ENCODE measurements around the gene SEMA4C. TPM values are rescaled to one million over a fixed set of nuclear protein-coding genes. Genes with fewer than 3 reads are reported as not detected.

The SEMA4C gene
- total RNA-seq, 1 donor from 2014 or later, result 119 TPM

DNA sequence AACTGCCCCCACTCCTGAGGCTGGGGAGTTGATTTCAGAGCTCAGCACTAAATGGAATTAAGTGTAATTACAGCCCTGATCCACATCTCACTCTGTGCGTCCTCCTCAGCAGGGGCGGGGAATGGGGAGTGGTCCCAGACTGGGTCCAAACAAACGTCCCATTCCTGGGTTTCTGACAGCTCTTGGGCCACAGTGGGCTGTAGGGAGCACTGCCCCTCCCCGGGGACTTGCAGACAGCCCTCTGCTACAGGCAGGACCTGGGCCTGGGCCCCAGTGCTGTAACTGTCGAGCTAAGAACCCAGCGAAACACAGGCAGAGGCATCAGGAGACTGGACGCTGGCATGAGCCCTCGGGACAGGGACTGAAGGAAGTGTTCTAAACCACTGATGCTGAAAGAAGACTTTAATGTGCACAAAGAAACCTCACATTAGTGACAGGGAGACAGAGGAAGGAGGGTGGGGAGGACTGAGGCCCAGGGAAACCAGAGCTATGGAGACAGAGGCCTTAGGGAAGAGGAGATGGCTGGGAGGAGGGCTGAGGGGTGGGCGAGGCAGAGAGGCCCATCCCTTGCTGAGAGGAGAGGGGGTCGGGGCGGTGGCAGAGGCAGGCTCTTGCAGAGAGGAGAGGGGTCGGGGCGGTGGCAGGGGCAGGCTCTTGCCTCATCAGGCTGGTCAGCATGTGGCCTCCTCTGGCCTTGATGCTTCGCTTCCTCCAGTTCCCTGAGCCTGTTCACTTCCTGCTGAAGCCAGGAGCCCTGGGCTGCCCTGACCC lies 5.8 kb upstream of the SEMA4C start:
- Mint-ChIP-seq H3K4me1 (ENCODE audit: low read depth, unreplicated experiment) (peaks cover 19% of the 10 kb centered on the region), H3K9me3 (ENCODE audit: unreplicated experiment) (peaks cover 14% of the 10 kb centered on the region), H3K27me3 (ENCODE audit: unreplicated experiment) (peaks cover 9% of the 10 kb centered on the region), H3K27ac (ENCODE audit: unreplicated experiment) (peak overlapping the region; percentile 23), H3K4me3 (ENCODE audit: unreplicated experiment) (no peak overlapping the region), H3K36me3 (ENCODE audit: unreplicated experiment) (no peaks in the 10 kb centered on the region)
- TF ChIP-seq, protein P1, sequence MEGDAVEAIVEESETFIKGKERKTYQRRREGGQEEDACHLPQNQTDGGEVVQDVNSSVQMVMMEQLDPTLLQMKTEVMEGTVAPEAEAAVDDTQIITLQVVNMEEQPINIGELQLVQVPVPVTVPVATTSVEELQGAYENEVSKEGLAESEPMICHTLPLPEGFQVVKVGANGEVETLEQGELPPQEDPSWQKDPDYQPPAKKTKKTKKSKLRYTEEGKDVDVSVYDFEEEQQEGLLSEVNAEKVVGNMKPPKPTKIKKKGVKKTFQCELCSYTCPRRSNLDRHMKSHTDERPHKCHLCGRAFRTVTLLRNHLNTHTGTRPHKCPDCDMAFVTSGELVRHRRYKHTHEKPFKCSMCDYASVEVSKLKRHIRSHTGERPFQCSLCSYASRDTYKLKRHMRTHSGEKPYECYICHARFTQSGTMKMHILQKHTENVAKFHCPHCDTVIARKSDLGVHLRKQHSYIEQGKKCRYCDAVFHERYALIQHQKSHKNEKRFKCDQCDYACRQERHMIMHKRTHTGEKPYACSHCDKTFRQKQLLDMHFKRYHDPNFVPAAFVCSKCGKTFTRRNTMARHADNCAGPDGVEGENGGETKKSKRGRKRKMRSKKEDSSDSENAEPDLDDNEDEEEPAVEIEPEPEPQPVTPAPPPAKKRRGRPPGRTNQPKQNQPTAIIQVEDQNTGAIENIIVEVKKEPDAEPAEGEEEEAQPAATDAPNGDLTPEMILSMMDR (IDR thresholded peaks at IDR 0.05; ENCODE audit: partially characterized antibody, unreplicated experiment), result no peak
- no peak for DNase-seq

DNA sequence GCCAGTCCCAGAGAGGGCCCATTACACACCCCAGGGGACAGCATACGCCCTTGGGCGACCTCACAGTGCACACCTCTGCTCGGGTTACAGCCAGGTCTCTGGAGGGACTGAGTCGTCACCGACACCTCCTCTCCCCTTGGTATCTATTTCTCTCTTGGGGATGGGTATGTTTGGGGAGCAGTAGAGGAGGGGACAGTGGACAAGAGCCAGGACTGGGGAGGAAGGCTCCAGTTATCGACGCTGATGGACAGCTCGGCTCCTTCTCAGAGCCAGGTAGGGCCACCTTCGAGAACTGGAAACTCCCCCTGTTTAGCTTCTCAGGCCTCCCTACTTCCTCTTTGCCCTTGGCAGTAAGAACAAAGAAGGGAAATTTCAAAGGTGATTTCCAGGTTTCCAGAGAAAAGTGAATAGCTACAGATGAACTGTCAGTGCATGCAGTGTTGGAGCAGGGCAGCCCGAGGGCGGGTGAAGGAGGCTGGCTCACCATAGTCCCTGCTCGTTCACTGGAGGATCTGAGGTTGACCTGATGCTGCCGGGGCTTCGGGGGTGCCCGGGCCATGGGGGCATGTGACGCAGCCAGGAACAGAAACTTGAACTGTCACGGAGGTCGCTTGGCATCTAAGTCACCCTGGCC lies 4.4 kb upstream of the SEMA4C start:
- no peak for DNase-seq
- no peak overlapping the region for H3K27ac Mint-ChIP-seq (ENCODE audit: unreplicated experiment)
- peaks cover 11% of the 10 kb centered on the region for H3K27me3 Mint-ChIP-seq (ENCODE audit: unreplicated experiment)
- peaks cover 10% of the 10 kb centered on the region for H3K9me3 Mint-ChIP-seq (ENCODE audit: unreplicated experiment)
- no peaks in the 10 kb centered on the region for H3K36me3 Mint-ChIP-seq (ENCODE audit: unreplicated experiment)
- TF ChIP-seq, protein P1 (IDR thresholded peaks at IDR 0.05; ENCODE audit: partially characterized antibody, unreplicated experiment), result no peak
- H3K4me3 Mint-ChIP-seq (ENCODE audit: unreplicated experiment), result no peak overlapping the region
- H3K4me1 Mint-ChIP-seq (ENCODE audit: low read depth, unreplicated experiment), result peaks cover 19% of the 10 kb centered on the region

DNA sequence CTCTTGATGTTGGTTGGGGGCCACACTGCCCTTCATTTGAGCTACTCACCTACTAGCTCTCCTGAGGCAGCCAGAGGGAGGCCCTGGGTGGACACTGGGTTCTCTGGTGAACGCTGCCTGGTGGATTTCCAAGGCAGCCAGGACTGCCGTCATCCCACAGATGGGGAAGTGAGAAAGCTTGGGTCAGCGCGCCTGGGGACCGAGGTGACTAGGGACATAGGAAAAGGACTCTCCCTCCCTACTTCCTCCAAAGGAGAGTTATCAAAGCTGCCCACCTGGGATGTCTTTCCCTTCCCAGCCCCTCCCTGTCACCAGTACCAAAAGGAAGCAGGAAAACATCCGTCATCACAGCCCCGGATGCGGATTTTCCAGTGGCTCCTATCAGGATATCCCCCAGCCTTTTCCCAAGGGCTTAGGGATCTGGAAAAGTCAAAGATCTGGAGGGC lies 3.8 kb upstream of the SEMA4C start:
- Mint-ChIP-seq H3K4me3 (ENCODE audit: unreplicated experiment) (no peak overlapping the region), H3K27ac (ENCODE audit: unreplicated experiment) (peak overlapping the region; percentile 28), H3K4me1 (ENCODE audit: low read depth, unreplicated experiment) (peaks cover 19% of the 10 kb centered on the region), H3K36me3 (ENCODE audit: unreplicated experiment) (no peaks in the 10 kb centered on the region), H3K9me3 (ENCODE audit: unreplicated experiment) (peaks cover 10% of the 10 kb centered on the region), H3K27me3 (ENCODE audit: unreplicated experiment) (peaks cover 10% of the 10 kb centered on the region)
- TF ChIP-seq, protein P1 (IDR thresholded peaks at IDR 0.05; ENCODE audit: partially characterized antibody, unreplicated experiment), result no peak
- no peak for DNase-seq

DNA sequence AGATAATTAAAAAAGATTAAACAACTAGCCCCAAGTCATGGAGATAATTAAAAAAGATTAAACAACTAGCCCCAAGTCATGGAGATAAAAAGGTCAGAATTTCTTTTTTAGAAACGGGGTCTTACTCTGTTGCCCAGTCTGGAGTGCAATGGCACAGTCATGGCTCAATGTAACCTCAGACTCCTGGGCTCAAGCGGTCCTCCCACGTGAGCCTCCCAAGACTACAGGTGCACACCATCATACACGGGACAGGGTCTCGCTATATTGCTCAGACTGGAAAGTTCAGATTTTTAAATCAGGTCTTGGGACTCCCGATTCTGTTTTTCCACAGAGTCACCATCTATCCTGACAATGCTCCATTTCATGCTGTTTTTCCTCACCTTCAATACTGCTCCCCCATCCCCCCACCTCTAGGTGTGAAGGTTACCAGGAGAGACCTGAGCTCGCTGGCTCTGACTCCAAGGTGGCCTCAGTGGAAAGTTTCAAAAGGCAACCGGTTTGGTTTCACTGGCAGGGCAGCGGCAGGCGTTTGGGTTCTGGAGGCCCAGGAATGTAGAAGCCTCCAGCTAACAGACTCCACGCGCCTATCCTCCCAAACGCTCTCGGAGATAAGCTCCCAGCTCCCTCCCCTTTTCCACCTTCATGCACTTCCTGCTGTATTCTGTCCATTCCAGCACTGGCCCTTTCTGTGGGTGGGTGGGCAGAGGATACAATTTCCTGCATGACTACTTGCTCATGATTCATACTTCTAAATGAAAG lies 2.9 kb upstream of the SEMA4C start:
- H3K36me3 Mint-ChIP-seq (ENCODE audit: unreplicated experiment), result no peaks in the 10 kb centered on the region
- TF ChIP-seq, protein P1 (IDR thresholded peaks at IDR 0.05; ENCODE audit: partially characterized antibody, unreplicated experiment), result no peak
- H3K9me3 Mint-ChIP-seq (ENCODE audit: unreplicated experiment), result peaks cover 10% of the 10 kb centered on the region
- H3K4me3 Mint-ChIP-seq (ENCODE audit: unreplicated experiment), result no peak overlapping the region
- H3K27me3 Mint-ChIP-seq (ENCODE audit: unreplicated experiment), result peaks cover 12% of the 10 kb centered on the region
- H3K27ac Mint-ChIP-seq (ENCODE audit: unreplicated experiment), result no peak overlapping the region
- peaks cover 18% of the 10 kb centered on the region for H3K4me1 Mint-ChIP-seq (ENCODE audit: low read depth, unreplicated experiment)
- no peak for DNase-seq

Data from glutamatergic neuron (in vitro differentiated cells).